Hepatocyte (in vitro differentiated cells): ENCODE results near the gene DCAF12. TPM values are rescaled to one million over a fixed set of nuclear protein-coding genes. Genes with fewer than 3 reads are reported as not detected.

ENCODE experiments used
- DNase-seq: peaks from one replicate; pipeline ENCODE4 v3.0.0-alpha.2; 2016; ENCODE audit warnings: low spot score
- H2AFZ ChIP-seq: fragments of 200-600 bp; sonication (generic); 2 replicates; pipeline ENCODE4 v1.6.0; 2016; ENCODE audit warnings: antibody characterized with exemption, mild to moderate bottlenecking
- H3K27ac ChIP-seq: fragments of 200-600 bp; sonication (generic); 2 replicates; pipeline ENCODE4 v1.5.1; 2016; ENCODE audit warnings: mild to moderate bottlenecking
- H3K27me3 ChIP-seq: fragments of 200-600 bp; sonication (generic); 2 replicates; pipeline ENCODE4 v1.6.1; 2016
- H3K36me3 ChIP-seq: fragments of 200-600 bp; sonication (generic); replicated peaks from 2 replicates; pipeline ENCODE4 v1.5.1; 2016; ENCODE audit warnings: low read depth; ENCODE audit not compliant: insufficient read depth
- H3K4me1 ChIP-seq: fragments of 200-600 bp; sonication (generic); 2 replicates; pipeline ENCODE4 v1.5.1; 2016; ENCODE audit warnings: mild to moderate bottlenecking, moderate library complexity; ENCODE audit not compliant: insufficient read depth
- H3K4me2 ChIP-seq: fragments of 200-600 bp; sonication (generic); 2 replicates; pipeline ENCODE4 v1.6.0; 2016
- H3K4me3 ChIP-seq: fragments of 200-600 bp; sonication (generic); 2 replicates; pipeline ENCODE4 v1.5.1; 2016; ENCODE audit warnings: mild to moderate bottlenecking
- H3K79me2 ChIP-seq: fragments of 200-600 bp; sonication (generic); 2 replicates; pipeline ENCODE4 v1.6.0; 2017; ENCODE audit warnings: mild to moderate bottlenecking
- H3K9me2 ChIP-seq: fragments of 200-600 bp; sonication (generic); replicated peaks from 2 replicates; pipeline ENCODE4 v1.6.0; 2017; ENCODE audit warnings: mild to moderate bottlenecking; ENCODE audit not compliant: insufficient read depth
- H3K9me3 ChIP-seq: fragments of 200-600 bp; sonication (generic); 2 replicates; pipeline ENCODE4 v1.5.1; 2016; ENCODE audit warnings: low read depth, mild to moderate bottlenecking
- H4K20me1 ChIP-seq: fragments of 200-600 bp; sonication (generic); 2 replicates; pipeline ENCODE4 v1.6.0; 2016; ENCODE audit warnings: mild to moderate bottlenecking; ENCODE audit not compliant: insufficient read depth, poor library complexity, severe bottlenecking
- CTCF ChIP-seq: fragments of 200-600 bp; sonication (generic); IDR thresholded peaks from 2 replicates; pipeline ENCODE4 v1.5.1; 2016; ENCODE audit warnings: antibody characterized with exemption, mild to moderate bottlenecking; ENCODE audit not compliant: poor library complexity
- EZH2 ChIP-seq: fragments of 200-600 bp; sonication (generic); IDR thresholded peaks from 2 replicates; pipeline ENCODE4 v1.6.1; 2016; ENCODE audit warnings: antibody characterized with exemption, mild to moderate bottlenecking, borderline replicate concordance
- EZH2phosphoT487 ChIP-seq: fragments of 200-600 bp; sonication (generic); IDR thresholded peaks from one replicate; pipeline ENCODE4 v1.6.1; 2018; ENCODE audit warnings: antibody characterized with exemption, mild to moderate bottlenecking, low read depth, moderate library complexity; ENCODE audit not compliant: unreplicated experiment, severe bottlenecking
- WGBS: methylation state at CpG from one replicate; pipeline ENCODE4 v1.1.6; 2016; ENCODE audit warnings: low lambda C conversion rate; ENCODE audit errors: missing lambda C conversion rate; 5-methylcytosine and 5-hydroxymethylcytosine counted together
- polyA plus RNA-seq: library from polyadenylated mRNA; unstranded; fragments of >200 nt; fragmentation: Nextera tagmentation; extraction: Ambion mirVana; gene quantifications from 2 replicates; pipeline ENCODE4 v1.2.1, GENCODE V29; 2016
- total RNA-seq: library from RNA; depleted of rRNA; stranded (reverse); fragments of >200 nt; gene quantifications from 2 replicates; pipeline ENCODE4 v1.2.3, GENCODE V29; 2014

Gene DCAF12
- total and polyA plus RNA-seq, 2 experiments from 2014 or later = 23.9 to 43.3 TPM

DNA sequence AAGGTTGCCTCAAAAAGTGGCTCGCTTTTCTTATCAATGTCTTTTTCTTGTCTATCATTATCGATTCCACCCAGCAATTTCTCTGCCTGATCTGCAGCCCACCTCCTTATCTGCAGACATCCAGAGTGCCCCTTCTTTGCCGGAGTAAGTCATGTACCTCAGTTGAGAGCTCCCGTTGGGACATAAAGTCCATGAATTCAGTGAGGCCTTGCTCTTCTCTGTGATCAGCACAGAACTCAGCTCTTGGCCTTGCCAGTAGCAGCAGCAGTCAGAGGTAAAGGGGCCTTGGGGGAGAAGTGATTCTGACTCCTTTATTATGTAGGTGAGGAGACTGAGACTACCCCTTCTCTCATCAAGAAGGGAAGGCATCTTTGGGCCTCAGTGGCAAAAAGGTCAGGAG is 24.9 kb upstream of the DCAF12 start:
- H3K79me2 ChIP-seq = no peaks in the 10 kb centered on the region
- H2AFZ ChIP-seq = no peak overlapping the region
- H3K27ac ChIP-seq = no peak overlapping the region
- no peaks in the 10 kb centered on the region for H3K27me3 ChIP-seq
- H3K36me3 ChIP-seq = no peaks in the 10 kb centered on the region
- no peak overlapping the region for H3K4me2 ChIP-seq
- H3K9me3 ChIP-seq = no peaks in the 10 kb centered on the region
- no peak for DNase-seq
- H4K20me1 ChIP-seq = no peaks in the 10 kb centered on the region
- no peak overlapping the region for H3K4me3 ChIP-seq
- no peaks in the 10 kb centered on the region for H3K4me1 ChIP-seq
- TF ChIP-seq CTCF = no peak
- no peak for TF ChIP-seq EZH2phosphoT487
- no peak for TF ChIP-seq EZH2
- no peaks in the 10 kb centered on the region for H3K9me2 ChIP-seq
- WGBS = 87% methylated on average over 4 of the region's 4 CpGs

GRCh38 chr9:34145165-34145564 is 18.7 kb upstream of the DCAF12 start:
- Histone ChIP-seq H3K27me3 (no peaks in the 10 kb centered on the region), H2AFZ (no peak overlapping the region), H3K4me1 (no peaks in the 10 kb centered on the region), H4K20me1 (no peaks in the 10 kb centered on the region), H3K9me2 (no peaks in the 10 kb centered on the region), H3K27ac (no peak overlapping the region), H3K36me3 (no peaks in the 10 kb centered on the region), H3K9me3 (no peaks in the 10 kb centered on the region), H3K4me2 (no peak overlapping the region), H3K4me3 (no peak overlapping the region), H3K79me2 (no peaks in the 10 kb centered on the region)
- WGBS = 73% methylated on average over 3 of the region's 3 CpGs
- DNase-seq = no peak
- TF ChIP-seq EZH2phosphoT487 (no peak), EZH2 (no peak), CTCF (no peak)

GRCh38 chr9:34143116-34143515 is 16.6 kb upstream of the DCAF12 start:
- no peaks in the 10 kb centered on the region for H3K4me1 ChIP-seq
- H3K4me2 ChIP-seq = no peak overlapping the region
- DNase-seq = no peak
- 100% methylated on average over 2 of the region's 2 CpGs for WGBS
- no peaks in the 10 kb centered on the region for H3K27me3 ChIP-seq
- no peak overlapping the region for H3K27ac ChIP-seq
- no peak overlapping the region for H2AFZ ChIP-seq
- H3K9me3 ChIP-seq = no peaks in the 10 kb centered on the region
- TF ChIP-seq EZH2 = no peak
- TF ChIP-seq EZH2phosphoT487 = no peak
- no peak for TF ChIP-seq CTCF
- H3K9me2 ChIP-seq = no peaks in the 10 kb centered on the region
- H3K79me2 ChIP-seq = no peaks in the 10 kb centered on the region
- H3K36me3 ChIP-seq = no peaks in the 10 kb centered on the region
- no peak overlapping the region for H3K4me3 ChIP-seq
- H4K20me1 ChIP-seq = no peaks in the 10 kb centered on the region

- Histone ChIP-seq H4K20me1 (no peaks in the 10 kb centered on the region), H3K4me1 (no peaks in the 10 kb centered on the region), H3K27me3 (no peaks in the 10 kb centered on the region), H3K4me2 (no peak overlapping the region), H3K27ac (no peak overlapping the region), H3K9me3 (no peaks in the 10 kb centered on the region), H2AFZ (no peak overlapping the region), H3K9me2 (no peaks in the 10 kb centered on the region), H3K4me3 (no peak overlapping the region), H3K36me3 (no peaks in the 10 kb centered on the region), H3K79me2 (no peaks in the 10 kb centered on the region)
- 89% methylated on average over 2 of the region's 2 CpGs for WGBS
- no peak for DNase-seq
- TF ChIP-seq EZH2phosphoT487 (no peak), EZH2 (no peak), CTCF (no peak)
Measured at GRCh38 chr9:34140853-34141252, 14.4 kb upstream of the DCAF12 start.
